GM23338 (cell line): ENCODE measurements around the gene RABGAP1L. TPM values are rescaled to one million over a fixed set of nuclear protein-coding genes. Genes with fewer than 3 reads are reported as not detected.

Experiments
- ATAC-seq: fragments of 200-7000 bp; cut with Tn5 transposase; 3 replicates; pipeline ENCODE4 v1.9.1; 2020
- DNase-seq: peaks from one replicate; pipeline ENCODE4 v3.0.0-alpha.2; 2015; ENCODE audit warnings: low spot score
- H2AFZ ChIP-seq: fragments of 200-600 bp; sonication (generic); 2 replicates; pipeline ENCODE4 v1.8.0; 2016; ENCODE audit warnings: antibody characterized with exemption, mild to moderate bottlenecking, moderate library complexity
- H3F3A ChIP-seq: fragments of 200-600 bp; sonication (generic); replicated peaks from 2 replicates; pipeline ENCODE4 v1.8.0; 2017; ENCODE audit warnings: antibody characterized with exemption, mixed run types, low read depth
- H3K27ac ChIP-seq: fragments of 200-600 bp; sonication (generic); 2 replicates; pipeline ENCODE4 v1.6.1; 2016; ENCODE audit warnings: low read depth
- H3K27me3 ChIP-seq: fragments of 200-600 bp; sonication (generic); 2 replicates; pipeline ENCODE4 v1.8.0; 2016; ENCODE audit warnings: mild to moderate bottlenecking, mixed run types, moderate library complexity; ENCODE audit not compliant: insufficient read depth
- H3K36me3 ChIP-seq: fragments of 200-600 bp; sonication (generic); 2 replicates; pipeline ENCODE4 v1.8.0; 2016; ENCODE audit warnings: mild to moderate bottlenecking; ENCODE audit not compliant: insufficient read depth
- H3K4me1 ChIP-seq: fragments of 200-600 bp; sonication (generic); 2 replicates; pipeline ENCODE4 v1.8.0; 2016; ENCODE audit warnings: mild to moderate bottlenecking, moderate library complexity; ENCODE audit not compliant: insufficient read depth
- H3K4me2 ChIP-seq: fragments of 200-600 bp; sonication (generic); 2 replicates; pipeline ENCODE4 v1.7.1; 2017; ENCODE audit warnings: mixed run types
- H3K4me3 ChIP-seq: fragments of 200-600 bp; sonication (generic); 2 replicates; pipeline ENCODE4 v1.6.1; 2016; ENCODE audit warnings: mixed run types
- H3K79me2 ChIP-seq: fragments of 200-600 bp; sonication (generic); replicated peaks from 2 replicates; pipeline ENCODE4 v1.8.0; 2017; ENCODE audit warnings: mild to moderate bottlenecking; ENCODE audit not compliant: insufficient read depth
- H3K9me2 ChIP-seq: fragments of 200-600 bp; sonication (generic); 2 replicates; pipeline ENCODE4 v1.8.0; 2017; ENCODE audit not compliant: insufficient read depth
- H4K20me1 ChIP-seq: fragments of 200-600 bp; sonication (generic); replicated peaks from 2 replicates; pipeline ENCODE4 v1.8.0; 2017; ENCODE audit warnings: mild to moderate bottlenecking; ENCODE audit not compliant: insufficient read depth
- H3K27ac Mint-ChIP-seq: 2 replicates; pipeline ENCODE4 v1.8.0; 2020; ENCODE audit warnings: inconsistent platforms, mild to moderate bottlenecking, moderate library complexity, mixed read lengths
- H3K27me3 Mint-ChIP-seq: 3 replicates; pipeline ENCODE4 v1.8.0; 2022; ENCODE audit warnings: low read depth, mild to moderate bottlenecking, moderate library complexity, mixed read lengths, inconsistent platforms; ENCODE audit not compliant: insufficient read depth, poor library complexity
- H3K36me3 Mint-ChIP-seq: 3 replicates; pipeline ENCODE4 v1.8.0; 2021; ENCODE audit warnings: low read depth, mild to moderate bottlenecking, inconsistent platforms, moderate library complexity, mixed read lengths
- H3K4me1 Mint-ChIP-seq: 3 replicates; pipeline ENCODE4 v1.8.0; 2020; ENCODE audit warnings: mild to moderate bottlenecking, inconsistent platforms, mixed read lengths
- H3K4me3 Mint-ChIP-seq: 3 replicates; pipeline ENCODE4 v1.8.0; 2021; ENCODE audit warnings: moderate library complexity, mild to moderate bottlenecking, inconsistent platforms, mixed read lengths
- H3K9me3 Mint-ChIP-seq: 3 replicates; pipeline ENCODE4 v1.8.0; 2020; ENCODE audit warnings: moderate library complexity, mild to moderate bottlenecking, inconsistent platforms, mixed read lengths
- CREB1 ChIP-seq: fragments of 250-450 bp; sonication (Bioruptor Pico); IDR thresholded peaks from 2 replicates; pipeline ENCODE4 v1.5.0; 2020; ENCODE audit warnings: low read depth, mild to moderate bottlenecking, moderate library complexity
- JUNB ChIP-seq: IDR thresholded peaks from one replicate; pipeline ENCODE4 v1.6.1; 2016; ENCODE audit warnings: antibody characterized with exemption; ENCODE audit not compliant: unreplicated experiment
- NANOG ChIP-seq: IDR thresholded peaks from 2 replicates; pipeline ENCODE4 v1.6.1; 2016; ENCODE audit warnings: antibody characterized with exemption, borderline replicate concordance
- ZNF114 ChIP-seq: fragments of 250-450 bp; sonication (Bioruptor Pico); IDR thresholded peaks from 2 replicates; pipeline ENCODE4 v1.5.0; 2020; ENCODE audit warnings: mild to moderate bottlenecking, moderate library complexity
- ZNF331 ChIP-seq: fragments of 250-450 bp; sonication (Bioruptor Pico); IDR thresholded peaks from 2 replicates; pipeline ENCODE4 v1.5.0; 2020; ENCODE audit warnings: low read depth, mild to moderate bottlenecking, moderate library complexity
- polyA plus RNA-seq: library from polyadenylated mRNA; unstranded; fragments of >200 nt; fragmentation: Nextera tagmentation; extraction: Ambion mirVana; gene quantifications from 2 replicates; pipeline ENCODE4 v1.2.1, GENCODE V29; 2016
- total RNA-seq: library from RNA; depleted of rRNA; stranded (reverse); fragments of >200 nt; shearing (Covaris generic); gene quantifications from 2 replicates; pipeline ENCODE4 v1.2.3, GENCODE V29; 2014
- TF ChIP-seq, protein P1 (sequence below), 2 experiments: fragments of 200-600 bp in 1 of 2; sonication (generic) in 1 of 2; conservative IDR thresholded peaks; 2 replicates each; pipeline versions ENCODE4 v1.5.1 to v1.6.1; 2016 to 2017; ENCODE audit warnings: antibody characterized with exemption in 2 of 2, low read depth in 2 of 2, mild to moderate bottlenecking in 2 of 2, moderate library complexity in 1 of 2
- TF ChIP-seq, protein P2 (sequence below): IDR thresholded peaks from one replicate; pipeline ENCODE4 v1.6.1; 2018; ENCODE audit warnings: antibody characterized with exemption; ENCODE audit not compliant: unreplicated experiment
- TF ChIP-seq, protein P3 (sequence below): IDR thresholded peaks from 2 replicates; pipeline ENCODE4 v1.6.1; 2016; ENCODE audit warnings: antibody characterized with exemption

The RABGAP1L gene
- total and polyA plus RNA-seq, 2 experiments from 2014 or later, result 83.2 to 136 TPM

DNA sequence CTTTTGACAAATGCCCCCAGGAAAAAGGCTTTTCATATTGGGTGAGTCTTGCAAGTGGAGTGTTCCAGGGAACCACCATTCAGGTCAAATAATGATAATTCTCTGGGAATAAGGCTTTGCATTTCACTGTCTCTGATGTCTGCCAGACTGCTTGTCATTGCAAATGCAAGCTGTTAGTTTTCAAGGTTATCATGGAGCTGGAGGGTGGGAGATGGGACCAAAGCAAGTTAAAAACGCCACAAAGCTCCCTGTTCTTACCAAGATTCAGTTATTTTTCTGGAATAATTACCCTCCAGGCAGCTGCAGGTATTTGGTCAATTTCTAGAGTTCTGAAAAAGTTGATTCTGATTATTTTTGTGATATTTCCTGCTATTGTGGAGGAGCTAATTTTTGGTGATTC, 498.6 kb downstream of the RABGAP1L start:
- ATAC-seq (no peak), DNase-seq (no peak)
- H3F3A ChIP-seq, result no peaks in the 10 kb centered on the region
- H4K20me1 ChIP-seq, result no peaks in the 10 kb centered on the region
- no peak overlapping the region for H3K27ac Mint-ChIP-seq
- H3K9me2 ChIP-seq, result no peaks in the 10 kb centered on the region
- 0 out of 3 replicates have a peak, but pooled peaks cover 4% of the 10 kb centered on the region for H3K9me3 Mint-ChIP-seq
- H3K4me1 Mint-ChIP-seq, result peaks cover 5% of the 10 kb centered on the region; the same call in 1 of the 3 replicates
- no peak overlapping the region for H3K4me3 Mint-ChIP-seq
- H3K36me3 Mint-ChIP-seq, result peaks cover 5% of the 10 kb centered on the region; the same call in 1 of the 3 replicates
- H3K27ac ChIP-seq, result no peak overlapping the region
- no peaks in the 10 kb centered on the region for H3K79me2 ChIP-seq
- H2AFZ ChIP-seq, result no peak overlapping the region
- no peak overlapping the region for H3K4me3 ChIP-seq
- H3K27me3 Mint-ChIP-seq, result peaks cover 2% of the 10 kb centered on the region
- TF ChIP-seq JUNB (no peak), ZNF114 (no peak), CREB1 (CRISPR knock-in tag) (no peak), ZNF331 (CRISPR knock-in tag) (no peak)
- TF ChIP-seq, protein P1, sequence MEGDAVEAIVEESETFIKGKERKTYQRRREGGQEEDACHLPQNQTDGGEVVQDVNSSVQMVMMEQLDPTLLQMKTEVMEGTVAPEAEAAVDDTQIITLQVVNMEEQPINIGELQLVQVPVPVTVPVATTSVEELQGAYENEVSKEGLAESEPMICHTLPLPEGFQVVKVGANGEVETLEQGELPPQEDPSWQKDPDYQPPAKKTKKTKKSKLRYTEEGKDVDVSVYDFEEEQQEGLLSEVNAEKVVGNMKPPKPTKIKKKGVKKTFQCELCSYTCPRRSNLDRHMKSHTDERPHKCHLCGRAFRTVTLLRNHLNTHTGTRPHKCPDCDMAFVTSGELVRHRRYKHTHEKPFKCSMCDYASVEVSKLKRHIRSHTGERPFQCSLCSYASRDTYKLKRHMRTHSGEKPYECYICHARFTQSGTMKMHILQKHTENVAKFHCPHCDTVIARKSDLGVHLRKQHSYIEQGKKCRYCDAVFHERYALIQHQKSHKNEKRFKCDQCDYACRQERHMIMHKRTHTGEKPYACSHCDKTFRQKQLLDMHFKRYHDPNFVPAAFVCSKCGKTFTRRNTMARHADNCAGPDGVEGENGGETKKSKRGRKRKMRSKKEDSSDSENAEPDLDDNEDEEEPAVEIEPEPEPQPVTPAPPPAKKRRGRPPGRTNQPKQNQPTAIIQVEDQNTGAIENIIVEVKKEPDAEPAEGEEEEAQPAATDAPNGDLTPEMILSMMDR (conservative IDR thresholded peaks at IDR 0.05; ENCODE audit: low read depth in 2 of 2), result no peak
- TF ChIP-seq, protein P2, sequence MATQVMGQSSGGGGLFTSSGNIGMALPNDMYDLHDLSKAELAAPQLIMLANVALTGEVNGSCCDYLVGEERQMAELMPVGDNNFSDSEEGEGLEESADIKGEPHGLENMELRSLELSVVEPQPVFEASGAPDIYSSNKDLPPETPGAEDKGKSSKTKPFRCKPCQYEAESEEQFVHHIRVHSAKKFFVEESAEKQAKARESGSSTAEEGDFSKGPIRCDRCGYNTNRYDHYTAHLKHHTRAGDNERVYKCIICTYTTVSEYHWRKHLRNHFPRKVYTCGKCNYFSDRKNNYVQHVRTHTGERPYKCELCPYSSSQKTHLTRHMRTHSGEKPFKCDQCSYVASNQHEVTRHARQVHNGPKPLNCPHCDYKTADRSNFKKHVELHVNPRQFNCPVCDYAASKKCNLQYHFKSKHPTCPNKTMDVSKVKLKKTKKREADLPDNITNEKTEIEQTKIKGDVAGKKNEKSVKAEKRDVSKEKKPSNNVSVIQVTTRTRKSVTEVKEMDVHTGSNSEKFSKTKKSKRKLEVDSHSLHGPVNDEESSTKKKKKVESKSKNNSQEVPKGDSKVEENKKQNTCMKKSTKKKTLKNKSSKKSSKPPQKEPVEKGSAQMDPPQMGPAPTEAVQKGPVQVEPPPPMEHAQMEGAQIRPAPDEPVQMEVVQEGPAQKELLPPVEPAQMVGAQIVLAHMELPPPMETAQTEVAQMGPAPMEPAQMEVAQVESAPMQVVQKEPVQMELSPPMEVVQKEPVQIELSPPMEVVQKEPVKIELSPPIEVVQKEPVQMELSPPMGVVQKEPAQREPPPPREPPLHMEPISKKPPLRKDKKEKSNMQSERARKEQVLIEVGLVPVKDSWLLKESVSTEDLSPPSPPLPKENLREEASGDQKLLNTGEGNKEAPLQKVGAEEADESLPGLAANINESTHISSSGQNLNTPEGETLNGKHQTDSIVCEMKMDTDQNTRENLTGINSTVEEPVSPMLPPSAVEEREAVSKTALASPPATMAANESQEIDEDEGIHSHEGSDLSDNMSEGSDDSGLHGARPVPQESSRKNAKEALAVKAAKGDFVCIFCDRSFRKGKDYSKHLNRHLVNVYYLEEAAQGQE, result no peak
- TF ChIP-seq, protein P3, sequence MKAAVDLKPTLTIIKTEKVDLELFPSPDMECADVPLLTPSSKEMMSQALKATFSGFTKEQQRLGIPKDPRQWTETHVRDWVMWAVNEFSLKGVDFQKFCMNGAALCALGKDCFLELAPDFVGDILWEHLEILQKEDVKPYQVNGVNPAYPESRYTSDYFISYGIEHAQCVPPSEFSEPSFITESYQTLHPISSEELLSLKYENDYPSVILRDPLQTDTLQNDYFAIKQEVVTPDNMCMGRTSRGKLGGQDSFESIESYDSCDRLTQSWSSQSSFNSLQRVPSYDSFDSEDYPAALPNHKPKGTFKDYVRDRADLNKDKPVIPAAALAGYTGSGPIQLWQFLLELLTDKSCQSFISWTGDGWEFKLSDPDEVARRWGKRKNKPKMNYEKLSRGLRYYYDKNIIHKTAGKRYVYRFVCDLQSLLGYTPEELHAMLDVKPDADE, result no peak
- H3K4me1 ChIP-seq, result no peaks in the 10 kb centered on the region
- H3K36me3 ChIP-seq, result no peaks in the 10 kb centered on the region
- H3K27me3 ChIP-seq, result no peaks in the 10 kb centered on the region
- H3K4me2 ChIP-seq, result no peak overlapping the region

DNA sequence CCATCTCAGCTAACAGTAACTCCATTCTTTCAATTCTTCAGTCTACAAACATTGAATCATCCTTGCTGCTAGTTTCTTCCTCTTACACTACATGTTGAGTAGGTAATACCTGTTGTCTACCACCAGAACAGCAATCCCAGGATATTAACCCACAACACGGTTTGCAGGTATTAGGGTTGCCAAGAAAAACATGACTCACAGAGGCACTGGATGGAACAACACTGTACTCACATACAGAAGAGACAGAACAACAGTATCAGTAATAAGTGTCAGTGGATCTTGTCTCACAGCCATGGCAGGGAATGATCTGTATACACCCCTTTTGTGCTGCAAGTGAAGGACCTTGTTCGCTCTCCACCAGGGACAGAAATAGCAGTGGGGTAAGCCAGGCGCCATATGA, 500.5 kb downstream of the RABGAP1L start:
- no peak overlapping the region for H3K27ac ChIP-seq
- no peak overlapping the region for H2AFZ ChIP-seq
- H3K4me3 ChIP-seq, result no peak overlapping the region
- no peak overlapping the region for H3K27ac Mint-ChIP-seq
- no peak overlapping the region for H3K4me3 Mint-ChIP-seq
- H3K4me1 Mint-ChIP-seq, result no peaks in the 10 kb centered on the region
- 0 out of 3 replicates have a peak, but pooled peaks cover 4% of the 10 kb centered on the region for H3K9me3 Mint-ChIP-seq
- H3K36me3 Mint-ChIP-seq, result peaks cover 5% of the 10 kb centered on the region; the same call in 1 of the 3 replicates
- no peak for ATAC-seq
- no peaks in the 10 kb centered on the region for H4K20me1 ChIP-seq
- no peaks in the 10 kb centered on the region for H3K9me2 ChIP-seq
- no peak overlapping the region for H3K4me2 ChIP-seq
- H3K36me3 ChIP-seq, result no peaks in the 10 kb centered on the region
- no peaks in the 10 kb centered on the region for H3K27me3 Mint-ChIP-seq
- no peak for DNase-seq
- no peaks in the 10 kb centered on the region for H3F3A ChIP-seq
- H3K27me3 ChIP-seq, result no peaks in the 10 kb centered on the region
- no peaks in the 10 kb centered on the region for H3K79me2 ChIP-seq
- no peaks in the 10 kb centered on the region for H3K4me1 ChIP-seq
- TF ChIP-seq JUNB, result no peak
- TF ChIP-seq, protein P3, result no peak
- TF ChIP-seq NANOG, result no peak
- TF ChIP-seq, protein P1 (conservative IDR thresholded peaks at IDR 0.05; ENCODE audit: low read depth in 2 of 2), result no peak
